Neuronal stem cell (in vitro differentiated cells): ENCODE data around the gene MFNG.
A peak's percentile ranks its signal among the peaks of the same experiment; 100 is the strongest.

Experiments used
- DNase-seq: peaks from one replicate; pipeline ENCODE4 v3.0.0-alpha.2; 2013; ENCODE audit warnings: low spot score
- H2AFZ ChIP-seq: one replicate; pipeline ENCODE4 v1.6.1; 2013; ENCODE audit warnings: mild to moderate bottlenecking, low read length, inconsistent platforms
- H2AK5ac ChIP-seq: 2 replicates; pipeline ENCODE4 v1.6.1; 2013; ENCODE audit warnings: low read depth, mild to moderate bottlenecking, inconsistent platforms, low read length, moderate library complexity, mixed read lengths
- H2BK120ac ChIP-seq: 2 replicates; pipeline ENCODE4 v1.6.1; 2013; ENCODE audit warnings: low read depth, mild to moderate bottlenecking, inconsistent platforms, low read length, moderate library complexity, mixed read lengths
- H2BK12ac ChIP-seq: one replicate; pipeline ENCODE4 v1.6.1; 2013; ENCODE audit warnings: low read length, inconsistent platforms
- H2BK15ac ChIP-seq: 2 replicates; pipeline ENCODE4 v1.6.1; 2013; ENCODE audit warnings: mild to moderate bottlenecking, low read length, inconsistent platforms, mixed read lengths
- H2BK5ac ChIP-seq: one replicate; pipeline ENCODE4 v1.6.1; 2013; ENCODE audit warnings: inconsistent platforms, mild to moderate bottlenecking, low read length, moderate library complexity
- H3K14ac ChIP-seq: one replicate; pipeline ENCODE4 v1.6.1; 2013; ENCODE audit warnings: low read length, inconsistent platforms
- H3K18ac ChIP-seq: 2 replicates; pipeline ENCODE4 v1.6.1; 2013; ENCODE audit warnings: low read length, inconsistent platforms
- H3K23ac ChIP-seq: 2 replicates; pipeline ENCODE4 v1.6.1; 2013; ENCODE audit warnings: low read depth, mild to moderate bottlenecking, mixed read lengths, low read length, inconsistent platforms; ENCODE audit not compliant: poor library complexity
- H3K27ac ChIP-seq: replicated peaks from 3 replicates; pipeline ENCODE4 v1.5.1; 2013; ENCODE audit warnings: low read length, inconsistent platforms
- H3K27me3 ChIP-seq, 3 experiments: 2 replicates each; pipeline ENCODE4 v1.6.1; 2013; ENCODE audit warnings: low read length in 3 of 3, mild to moderate bottlenecking in 2 of 3, inconsistent platforms in 1 of 3, low read depth in 1 of 3, mixed read lengths in 1 of 3, moderate library complexity in 1 of 3; ENCODE audit not compliant: control insufficient read depth in 3 of 3, insufficient read depth in 3 of 3
- H3K36me3 ChIP-seq, 2 donors: replicated peaks in 1 of 2; 2 replicates each; pipeline ENCODE4 v1.6.1; 2013; ENCODE audit warnings: low read length in 2 of 2; ENCODE audit not compliant: control insufficient read depth in 2 of 2, insufficient read depth in 2 of 2
- H3K4ac ChIP-seq: 2 replicates; pipeline ENCODE4 v1.6.1; 2013; ENCODE audit warnings: inconsistent platforms, mild to moderate bottlenecking, low read length, moderate library complexity
- H3K4me1 ChIP-seq, 2 donors: 1 replicate in 1 of 2; 2 replicates in 1 of 2; pipeline ENCODE4 v1.6.1; 2013; ENCODE audit warnings: low read length in 2 of 2, low read depth in 1 of 2; ENCODE audit not compliant: control insufficient read depth in 2 of 2, insufficient read depth in 1 of 2
- H3K4me2 ChIP-seq: one replicate; pipeline ENCODE4 v1.6.1; 2013; ENCODE audit warnings: mild to moderate bottlenecking, low read length, inconsistent platforms; ENCODE audit not compliant: insufficient read depth, poor library complexity, severe bottlenecking
- H3K4me3 ChIP-seq, 2 donors: 2 replicates each; pipeline ENCODE4 v1.5.1; 2013; ENCODE audit warnings: low read length in 2 of 2, mild to moderate bottlenecking in 2 of 2, inconsistent platforms in 1 of 2, moderate library complexity in 1 of 2
- H3K79me1 ChIP-seq: one replicate; pipeline ENCODE4 v1.6.1; 2013; ENCODE audit warnings: low read depth, mild to moderate bottlenecking, inconsistent platforms, low read length, moderate library complexity
- H3K9ac ChIP-seq: one replicate; pipeline ENCODE4 v1.6.1; 2013; ENCODE audit warnings: mild to moderate bottlenecking, low read depth, low read length, inconsistent platforms; ENCODE audit not compliant: poor library complexity
- H3K9me3 ChIP-seq, 2 donors: replicated peaks in 1 of 2; 2 replicates each; pipeline versions ENCODE3 to v1.6.1; 2013; ENCODE audit warnings: low read length in 2 of 2, mild to moderate bottlenecking in 2 of 2, inconsistent platforms in 1 of 2, low read depth in 1 of 2, mixed read lengths in 1 of 2, moderate library complexity in 1 of 2; ENCODE audit not compliant: control insufficient read depth in 2 of 2, insufficient read depth in 1 of 2
- H4K8ac ChIP-seq: one replicate; pipeline ENCODE4 v1.6.1; 2013; ENCODE audit warnings: low read depth, mild to moderate bottlenecking, inconsistent platforms, low read length, moderate library complexity
- H4K91ac ChIP-seq: one replicate; pipeline ENCODE4 v1.6.1; 2013; ENCODE audit warnings: low read length, low read depth, mild to moderate bottlenecking, inconsistent platforms; ENCODE audit not compliant: poor library complexity
- WGBS, 2 donors: extraction: QIAGEN DNeasy Blood & Tissue Kit; methylation state at CpG; one replicate each; pipeline ENCODE4 v1.1.7; 2013; ENCODE audit warnings: missing lambda C conversion rate in 2 of 2, mixed read lengths in 1 of 2; ENCODE audit not compliant: insufficient read length in 2 of 2, insufficient replicate concordance in 1 of 2; ENCODE audit errors: extremely low coverage in 2 of 2; 5-methylcytosine and 5-hydroxymethylcytosine counted together

Gene MFNG

DNA sequence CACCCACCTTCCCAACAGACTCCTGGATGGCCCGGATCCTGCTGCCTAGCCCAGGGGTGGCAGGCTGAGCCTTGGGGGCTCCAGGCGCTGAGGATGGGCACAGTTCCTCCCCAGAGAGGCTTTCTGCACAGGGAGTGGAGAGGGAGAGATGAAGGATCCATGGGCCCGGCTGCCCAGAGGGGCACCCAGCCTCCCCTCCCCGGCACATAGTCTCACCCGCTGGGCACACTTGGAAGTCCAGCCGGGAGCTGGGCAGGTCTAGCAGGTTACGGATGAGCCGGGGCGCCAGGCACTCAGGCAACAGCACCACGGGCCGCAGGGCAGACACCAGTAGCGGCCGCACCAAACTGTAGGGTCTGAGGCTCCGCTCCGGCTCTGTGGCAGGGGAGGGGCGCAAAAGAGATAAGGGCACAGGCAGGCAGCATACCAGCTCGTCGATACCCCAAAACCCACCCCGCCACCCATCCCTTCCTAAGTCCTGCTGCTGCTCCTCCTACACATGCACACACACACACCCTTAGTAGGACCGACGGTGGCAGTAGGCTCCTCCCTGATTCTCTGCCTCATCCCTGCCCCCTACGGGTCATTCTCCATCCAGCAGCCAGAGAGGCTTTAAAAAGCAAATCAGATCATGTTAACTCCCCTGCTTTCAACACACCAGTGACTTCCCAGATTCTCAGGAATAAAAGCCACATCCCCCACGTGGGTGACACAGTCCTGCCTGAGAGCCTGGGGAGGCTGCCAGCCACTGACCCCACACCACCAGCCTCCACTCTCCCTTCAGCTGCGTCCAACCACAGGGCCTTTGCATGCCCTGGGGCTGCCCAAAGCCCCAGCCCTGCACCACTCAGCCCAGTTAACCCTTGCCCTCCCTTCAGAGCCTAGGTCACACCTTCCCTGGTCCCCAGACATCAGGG is 6.5 kb upstream of the MFNG start:
- Histone ChIP-seq H2AK5ac (peak overlapping the region; percentile 93), H3K4me2 (no peak overlapping the region), H4K8ac (no peak overlapping the region), H3K4me3 (no peak overlapping the region), H2BK15ac (peak overlapping the region; percentile 83), H3K23ac (no peak overlapping the region), H3K18ac (peak overlapping the region; percentile 80), H2BK120ac (no peak overlapping the region), H3K79me1 (no peaks in the 10 kb centered on the region), H3K27ac (no peak overlapping the region), H3K4ac (peak overlapping the region; percentile 48), H3K14ac (peak overlapping the region; percentile 56), H3K4me1 (no peaks in the 10 kb centered on the region), H2AFZ (no peak overlapping the region), H3K9me3 (no peaks in the 10 kb centered on the region), H2BK5ac (peak overlapping the region; percentile 63), H3K27me3 (no peaks in the 10 kb centered on the region), H2BK12ac (no peak overlapping the region), H4K91ac (no peak overlapping the region), H3K36me3 (peaks cover 0 to 13% of the 10 kb centered on the region in 2 donors), H3K9ac (no peak overlapping the region)
- no CpG with 5 or more reads among the region's 24 CpGs for WGBS, 2 donors
- DNase-seq = peak; percentile 33

DNA sequence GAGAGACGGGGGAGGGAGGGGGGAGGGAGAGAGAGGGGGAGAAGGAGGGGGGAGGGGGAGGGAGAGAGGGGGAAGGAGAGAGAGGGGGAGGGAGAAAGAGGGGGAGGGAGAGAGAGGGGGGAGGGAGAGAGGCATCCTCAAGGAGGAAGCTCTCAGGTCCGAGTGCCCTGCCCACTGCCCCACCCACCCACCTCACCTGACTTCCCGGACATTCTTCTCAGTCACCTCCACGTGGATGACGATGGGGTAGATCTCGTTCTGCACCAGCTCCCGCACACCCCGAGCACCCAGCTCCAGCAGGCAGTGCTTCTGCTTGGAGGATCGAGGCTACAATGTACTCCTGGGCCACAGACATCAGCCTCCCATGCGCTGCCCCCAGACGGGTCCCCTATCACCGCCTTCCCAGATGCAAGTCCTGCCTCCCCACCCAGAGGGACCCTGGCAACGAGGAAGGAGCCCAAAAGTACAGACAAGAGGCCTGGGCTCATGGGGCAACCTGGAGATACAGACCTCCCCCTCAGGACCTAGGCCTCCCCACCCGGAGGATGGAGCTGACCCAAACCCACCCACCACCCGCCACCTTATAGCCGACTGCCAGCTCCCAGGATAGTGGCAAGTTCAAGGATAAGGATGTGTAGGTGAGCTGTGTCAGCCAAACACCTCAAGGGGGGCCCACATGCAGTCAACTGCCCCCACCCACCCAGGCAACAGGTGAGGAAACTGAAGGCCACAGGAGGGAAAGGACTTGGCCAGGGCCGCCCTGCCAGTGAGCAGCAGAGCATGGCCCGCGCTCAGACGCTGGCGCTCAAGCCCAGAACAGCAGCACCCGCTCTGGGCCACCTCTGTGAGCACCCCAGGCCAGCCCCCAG is 5.6 kb upstream of the MFNG start:
- Histone ChIP-seq H3K23ac (no peak overlapping the region), H3K9me3 (no peaks in the 10 kb centered on the region), H3K27ac (no peak overlapping the region), H3K4me3 (no peak overlapping the region), H4K8ac (no peak overlapping the region), H2BK15ac (peak overlapping the region; percentile 83), H2BK120ac (no peak overlapping the region), H3K4ac (peak overlapping the region; percentile 48), H3K9ac (no peak overlapping the region), H3K18ac (peak overlapping the region; percentile 67), H4K91ac (no peak overlapping the region), H3K14ac (no peak overlapping the region), H3K27me3 (no peaks in the 10 kb centered on the region), H3K4me2 (no peak overlapping the region), H2AFZ (no peak overlapping the region), H3K79me1 (no peaks in the 10 kb centered on the region), H3K36me3 (peaks cover 0 to 13% of the 10 kb centered on the region in 2 donors), H2BK5ac (peak overlapping the region; percentile 63), H2BK12ac (no peak overlapping the region), H2AK5ac (peak overlapping the region; percentile 93), H3K4me1 (peaks cover 2 to 8% of the 10 kb centered on the region in 2 donors)
- DNase-seq = no peak
- no CpG with 5 or more reads among the region's 22 CpGs for WGBS, 2 donors

- no peak for DNase-seq
- no peak overlapping the region for H3K4me2 ChIP-seq
- H2BK5ac ChIP-seq = peak overlapping the region; percentile 68
- no peaks in the 10 kb centered on the region for H3K9me3 ChIP-seq
- peak overlapping the region; percentile 84 for H3K18ac ChIP-seq
- H2AK5ac ChIP-seq = peak overlapping the region; percentile 87
- peak overlapping the region; percentile 15 for H3K9ac ChIP-seq
- H3K14ac ChIP-seq = peak overlapping the region; percentile 63
- no peak overlapping the region for H3K27ac ChIP-seq
- H3K4ac ChIP-seq = no peak overlapping the region
- H3K4me3 ChIP-seq = no peak overlapping the region
- peak overlapping the region; percentile 78 for H2BK15ac ChIP-seq
- H3K36me3 ChIP-seq = peaks cover 0 to 10% of the 10 kb centered on the region in 2 donors
- no CpG with 5 or more reads among the region's 16 CpGs for WGBS, 2 donors
- no peaks in the 10 kb centered on the region for H3K79me1 ChIP-seq
- H3K4me1 ChIP-seq = peaks cover 7 to 13% of the 10 kb centered on the region in 2 donors
- H3K23ac ChIP-seq = no peak overlapping the region
- no peak overlapping the region for H4K8ac ChIP-seq
- H2BK120ac ChIP-seq = peak overlapping the region; percentile 76
- no peak overlapping the region for H2AFZ ChIP-seq
- H2BK12ac ChIP-seq = no peak overlapping the region
- H4K91ac ChIP-seq = no peak overlapping the region
- H3K27me3 ChIP-seq = no peaks in the 10 kb centered on the region
Measured at GRCh38 chr22:37491106-37491505, 4.9 kb upstream of the MFNG start.

GRCh38 chr22:37489983-37490382 is 3.8 kb upstream of the MFNG start:
- Histone ChIP-seq H3K27ac (no peak overlapping the region), H3K14ac (no peak overlapping the region), H3K9me3 (no peaks in the 10 kb centered on the region), H4K91ac (no peak overlapping the region), H3K27me3 (no peaks in the 10 kb centered on the region), H3K79me1 (no peaks in the 10 kb centered on the region), H3K4ac (no peak overlapping the region), H2BK5ac (no peak overlapping the region), H3K4me3 (no peak overlapping the region), H2AFZ (no peak overlapping the region), H3K18ac (no peak overlapping the region), H2BK15ac (no peak overlapping the region), H2AK5ac (peak overlapping the region; percentile 87), H4K8ac (no peak overlapping the region), H3K4me2 (no peak overlapping the region), H3K23ac (no peak overlapping the region), H2BK12ac (no peak overlapping the region), H3K4me1 (peaks cover 11 to 20% of the 10 kb centered on the region in 2 donors), H2BK120ac (no peak overlapping the region), H3K36me3 (no peaks in the 10 kb centered on the region), H3K9ac (no peak overlapping the region)
- no CpG with 5 or more reads among the region's 10 CpGs for WGBS, 2 donors
- DNase-seq = no peak
